HepG2 (cell line): ENCODE data around the gene RBCK1. TPM values are rescaled to one million over a fixed set of nuclear protein-coding genes. Genes with fewer than 3 reads are reported as not detected.

ENCODE experiments used
- ARNT ChIP-seq: fragments of 450-650 bp; IDR thresholded peaks from 2 replicates; pipeline ENCODE4 v1.6.1; 2017
- ATM ChIP-seq: fragments of 450-650 bp; IDR thresholded peaks from 2 replicates; pipeline ENCODE4 v1.7.1; 2017; ENCODE audit warnings: mild to moderate bottlenecking, borderline replicate concordance
- GRHL1 ChIP-seq: sonication (generic); formaldehyde crosslinking; conservative IDR thresholded peaks from 2 replicates; pipeline ENCODE4 v1.8.0; 2022; ENCODE audit warnings: missing genetic modification reagents
- KDM2A ChIP-seq: sonication (generic); formaldehyde crosslinking; IDR thresholded peaks from 2 replicates; pipeline ENCODE4 v1.4.0; 2020; ENCODE audit warnings: low read depth, missing genetic modification reagents, borderline replicate concordance
- KLF12 ChIP-seq: sonication (generic); formaldehyde crosslinking; IDR thresholded peaks from 2 replicates; pipeline ENCODE4 v1.4.0; 2020; ENCODE audit warnings: missing genetic modification reagents, borderline replicate concordance
- MAZ ChIP-seq, 2 experiments: sonication (generic) in 1 of 2; formaldehyde crosslinking in 1 of 2; IDR thresholded peaks; 2 replicates each; pipeline versions ENCODE4 v1.5.0 to v1.6.1; 2012 to 2020; ENCODE audit warnings: low read depth in 2 of 2, mild to moderate bottlenecking in 2 of 2, borderline replicate concordance in 1 of 2, improper control_type of control experiment in 1 of 2, low read length in 1 of 2, missing genetic modification reagents in 1 of 2, moderate library complexity in 1 of 2
- MED1 ChIP-seq: sonication (generic); formaldehyde crosslinking; IDR thresholded peaks from 2 replicates; pipeline ENCODE4 v1.4.0; 2020; ENCODE audit warnings: missing genetic modification reagents
- NFIC ChIP-seq: IDR thresholded peaks from 2 replicates; pipeline ENCODE4 v1.6.1; 2012; ENCODE audit warnings: mild to moderate bottlenecking, low read length, inconsistent platforms
- PRMT3 ChIP-seq: sonication (generic); formaldehyde crosslinking; IDR thresholded peaks from 2 replicates; pipeline ENCODE4 v1.8.1; 2022; ENCODE audit warnings: low read depth, mild to moderate bottlenecking, moderate library complexity, missing genetic modification reagents, borderline replicate concordance
- SIN3A ChIP-seq: IDR thresholded peaks from 2 replicates; pipeline ENCODE4 v1.6.1; 2011; ENCODE audit warnings: low read depth, mild to moderate bottlenecking, control low read depth, low read length, borderline replicate concordance
- SKI ChIP-seq: fragments of 450-650 bp; IDR thresholded peaks from one replicate; pipeline ENCODE4 v1.6.1; 2018; ENCODE audit warnings: mild to moderate bottlenecking; ENCODE audit not compliant: partially characterized antibody
- TGIF2 ChIP-seq: IDR thresholded peaks from 2 replicates; pipeline ENCODE4 v1.6.1; 2016; ENCODE audit warnings: control low read depth, missing compliant biosample characterization
- ZBTB7B ChIP-seq: sonication (generic); formaldehyde crosslinking; IDR thresholded peaks from 2 replicates; pipeline ENCODE4 v1.4.0; 2020; ENCODE audit warnings: missing genetic modification reagents
- ZMYM2 ChIP-seq: sonication (generic); formaldehyde crosslinking; IDR thresholded peaks from 2 replicates; pipeline ENCODE4 v1.8.0; 2022; ENCODE audit warnings: mild to moderate bottlenecking, missing genetic modification reagents
- ZNF20 ChIP-seq: sonication (generic); formaldehyde crosslinking; IDR thresholded peaks from 2 replicates; pipeline ENCODE4 v1.4.0; 2020; ENCODE audit warnings: mild to moderate bottlenecking, moderate library complexity, missing genetic modification reagents
- ZNF224 ChIP-seq: sonication (generic); formaldehyde crosslinking; IDR thresholded peaks from 2 replicates; pipeline ENCODE4 v1.5.0; 2020; ENCODE audit warnings: mild to moderate bottlenecking, missing genetic modification reagents
- ZNF256 ChIP-seq: sonication (generic); formaldehyde crosslinking; conservative IDR thresholded peaks from 2 replicates; pipeline ENCODE4 v1.4.0; 2020; ENCODE audit warnings: missing genetic modification reagents
- ZNF446 ChIP-seq: sonication (generic); formaldehyde crosslinking; IDR thresholded peaks from 2 replicates; pipeline ENCODE4 v1.5.0; 2020; ENCODE audit warnings: mild to moderate bottlenecking, missing genetic modification reagents
- ZNF570 ChIP-seq: sonication (generic); formaldehyde crosslinking; IDR thresholded peaks from 2 replicates; pipeline ENCODE4 v1.4.0; 2020; ENCODE audit warnings: mild to moderate bottlenecking, missing genetic modification reagents, borderline replicate concordance
- ZNF839 ChIP-seq: sonication (generic); formaldehyde crosslinking; IDR thresholded peaks from 2 replicates; pipeline ENCODE4 v1.4.0; 2020; ENCODE audit warnings: missing genetic modification reagents, mild to moderate bottlenecking, borderline replicate concordance
- polyA plus RNA-seq, 8 experiments: library from polyadenylated mRNA; depleted of rRNA in 3 of 8; stranded (reverse) in 7 of 8; unstranded in 1 of 8; fragments of >200 nt; fragmentation: Illumina TruSeq in 4 of 8; extraction: Trizol in 4 of 8; gene quantifications; 2 replicates each; pipeline versions ENCODE4 v1.2.1 to v1.2.3, GENCODE V29; 2011 to 2016; ENCODE audit warnings: low read depth in 4 of 8, missing spikeins in 1 of 8, mixed read lengths in 1 of 8; ENCODE audit not compliant: insufficient read depth in 1 of 8
- total RNA-seq, 5 experiments: library from RNA; depleted of rRNA; stranded (reverse); fragments of >200 nt; fragmentation: Illumina TruSeq; extraction: Trizol; gene quantifications; 2 replicates each; pipeline ENCODE4 v1.2.3, GENCODE V29; 2016; ENCODE audit warnings: low read depth in 1 of 5
- TF ChIP-seq, protein P1 (sequence below), 2 experiments: sonication (generic) in 1 of 2; formaldehyde crosslinking in 1 of 2; IDR thresholded peaks; 2 replicates each; pipeline versions ENCODE4 v1.4.0 to v1.6.1; 2016 to 2020; ENCODE audit warnings: borderline replicate concordance in 1 of 2, low read depth in 1 of 2, mild to moderate bottlenecking in 1 of 2, missing genetic modification reagents in 1 of 2
- TF ChIP-seq, protein P2 (sequence below): sonication (generic); formaldehyde crosslinking; IDR thresholded peaks from 2 replicates; pipeline ENCODE4 v1.5.0; 2020; ENCODE audit warnings: mild to moderate bottlenecking, missing genetic modification reagents

The RBCK1 gene
- total and polyA plus RNA-seq, 2 of the 13 experiments (the other 11 are each of a cell fraction or from before 2014, with no cell fraction given), result 149 to 215 TPM

DNA sequence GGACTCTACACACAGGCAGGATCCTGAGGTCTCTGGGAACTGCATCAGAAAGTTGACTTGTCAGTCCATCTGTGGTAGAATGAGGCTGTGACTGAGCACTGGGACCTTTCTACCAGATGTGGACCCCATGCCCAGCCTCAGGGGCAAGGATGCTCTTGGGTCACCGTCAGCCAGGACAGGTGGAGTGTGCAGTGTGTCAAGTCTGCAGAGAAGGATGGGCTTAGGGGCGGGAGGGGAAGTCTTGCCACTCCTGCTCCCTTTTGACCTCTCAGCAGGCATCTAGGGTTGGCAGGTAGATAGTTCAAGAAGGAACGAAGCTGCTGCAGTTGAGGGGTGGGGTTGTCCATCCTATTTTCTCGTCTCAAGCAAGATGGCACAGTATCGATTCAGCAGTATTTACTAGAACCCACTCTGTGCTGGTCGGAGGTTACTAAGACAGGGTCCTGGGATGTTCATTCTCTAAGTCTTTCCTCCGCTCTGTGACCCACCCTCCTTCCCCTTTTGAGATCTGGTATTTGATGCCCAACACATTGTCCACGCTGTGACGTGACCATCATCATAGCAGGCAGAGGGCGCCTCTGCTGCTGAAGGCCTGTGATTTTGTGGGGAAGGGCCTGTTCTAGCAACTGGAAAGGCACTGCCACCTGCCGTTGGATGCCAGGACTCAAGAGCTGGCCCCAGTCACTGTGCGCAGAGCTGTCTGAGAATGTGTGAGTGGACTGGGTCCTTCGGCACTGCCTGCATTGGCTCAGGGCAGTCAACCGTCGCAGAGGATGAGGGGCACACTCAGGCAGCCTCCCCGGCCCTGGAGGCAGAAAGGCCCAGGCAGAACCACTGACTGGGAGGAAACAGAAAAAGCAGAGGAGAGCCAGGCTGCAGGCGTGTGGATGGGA, 23.2 kb downstream of the RBCK1 start (continued):
- TF ChIP-seq ATM, result no peak
- TF ChIP-seq ZNF224 (CRISPR knock-in tag), result no peak; the same call in 1 of the 2 replicates
- no peak for TF ChIP-seq MAZ (IDR thresholded peaks at IDR 0.05; ENCODE audit: borderline replicate concordance, low read depth, low read length)
- peak; percentile 55 for TF ChIP-seq MAZ (CRISPR knock-in tag; IDR thresholded peaks at IDR 0.05; ENCODE audit: low read depth)
- TF ChIP-seq SKI, result no peak
- TF ChIP-seq SIN3A, result no peak
- TF ChIP-seq GRHL1 (CRISPR knock-in tag), result no peak
- TF ChIP-seq NFIC, result no peak
- no peak for TF ChIP-seq PRMT3 (CRISPR knock-in tag)
- no peak for TF ChIP-seq ZMYM2 (CRISPR knock-in tag)
- TF ChIP-seq ZBTB7B (CRISPR knock-in tag), result peak; percentile 56; the same call in 1 of the 2 replicates
- no peak for TF ChIP-seq ARNT
- TF ChIP-seq, protein P1, sequence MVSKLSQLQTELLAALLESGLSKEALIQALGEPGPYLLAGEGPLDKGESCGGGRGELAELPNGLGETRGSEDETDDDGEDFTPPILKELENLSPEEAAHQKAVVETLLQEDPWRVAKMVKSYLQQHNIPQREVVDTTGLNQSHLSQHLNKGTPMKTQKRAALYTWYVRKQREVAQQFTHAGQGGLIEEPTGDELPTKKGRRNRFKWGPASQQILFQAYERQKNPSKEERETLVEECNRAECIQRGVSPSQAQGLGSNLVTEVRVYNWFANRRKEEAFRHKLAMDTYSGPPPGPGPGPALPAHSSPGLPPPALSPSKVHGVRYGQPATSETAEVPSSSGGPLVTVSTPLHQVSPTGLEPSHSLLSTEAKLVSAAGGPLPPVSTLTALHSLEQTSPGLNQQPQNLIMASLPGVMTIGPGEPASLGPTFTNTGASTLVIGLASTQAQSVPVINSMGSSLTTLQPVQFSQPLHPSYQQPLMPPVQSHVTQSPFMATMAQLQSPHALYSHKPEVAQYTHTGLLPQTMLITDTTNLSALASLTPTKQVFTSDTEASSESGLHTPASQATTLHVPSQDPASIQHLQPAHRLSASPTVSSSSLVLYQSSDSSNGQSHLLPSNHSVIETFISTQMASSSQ (IDR thresholded peaks at IDR 0.05; ENCODE audit: low read depth), result no peak
- TF ChIP-seq, protein P1 (CRISPR knock-in tag; IDR thresholded peaks at IDR 0.05; ENCODE audit: borderline replicate concordance), result peak; percentile 45; the same call in 1 of the 2 replicates
- no peak for TF ChIP-seq ZNF446
- peak; percentile 81 for TF ChIP-seq TGIF2 (CRISPR knock-in tag)
- TF ChIP-seq MED1 (CRISPR knock-in tag), result peak; percentile 82
- TF ChIP-seq ZNF839, result peak; percentile 66; the same call in 1 of the 2 replicates
- TF ChIP-seq ZNF256 (CRISPR knock-in tag), result no peak
- TF ChIP-seq, protein P2, sequence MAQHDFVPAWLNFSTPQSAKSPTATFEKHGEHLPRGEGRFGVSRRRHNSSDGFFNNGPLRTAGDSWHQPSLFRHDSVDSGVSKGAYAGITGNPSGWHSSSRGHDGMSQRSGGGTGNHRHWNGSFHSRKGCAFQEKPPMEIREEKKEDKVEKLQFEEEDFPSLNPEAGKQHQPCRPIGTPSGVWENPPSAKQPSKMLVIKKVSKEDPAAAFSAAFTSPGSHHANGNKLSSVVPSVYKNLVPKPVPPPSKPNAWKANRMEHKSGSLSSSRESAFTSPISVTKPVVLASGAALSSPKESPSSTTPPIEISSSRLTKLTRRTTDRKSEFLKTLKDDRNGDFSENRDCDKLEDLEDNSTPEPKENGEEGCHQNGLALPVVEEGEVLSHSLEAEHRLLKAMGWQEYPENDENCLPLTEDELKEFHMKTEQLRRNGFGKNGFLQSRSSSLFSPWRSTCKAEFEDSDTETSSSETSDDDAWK (CRISPR knock-in tag), result no peak
- TF ChIP-seq ZNF20 (CRISPR knock-in tag), result no peak
- TF ChIP-seq KLF12 (CRISPR knock-in tag), result no peak
- no peak for TF ChIP-seq ZNF570
- peak; percentile 97 for TF ChIP-seq KDM2A (CRISPR knock-in tag)
